ENCODE results near the gene VDAC1. TPM values are rescaled to one million over a fixed set of nuclear protein-coding genes. Genes with fewer than 3 reads are reported as not detected.

Gene VDAC1
- total RNA-seq, 1 donor from 2014 or later: 69.5 TPM

DNA sequence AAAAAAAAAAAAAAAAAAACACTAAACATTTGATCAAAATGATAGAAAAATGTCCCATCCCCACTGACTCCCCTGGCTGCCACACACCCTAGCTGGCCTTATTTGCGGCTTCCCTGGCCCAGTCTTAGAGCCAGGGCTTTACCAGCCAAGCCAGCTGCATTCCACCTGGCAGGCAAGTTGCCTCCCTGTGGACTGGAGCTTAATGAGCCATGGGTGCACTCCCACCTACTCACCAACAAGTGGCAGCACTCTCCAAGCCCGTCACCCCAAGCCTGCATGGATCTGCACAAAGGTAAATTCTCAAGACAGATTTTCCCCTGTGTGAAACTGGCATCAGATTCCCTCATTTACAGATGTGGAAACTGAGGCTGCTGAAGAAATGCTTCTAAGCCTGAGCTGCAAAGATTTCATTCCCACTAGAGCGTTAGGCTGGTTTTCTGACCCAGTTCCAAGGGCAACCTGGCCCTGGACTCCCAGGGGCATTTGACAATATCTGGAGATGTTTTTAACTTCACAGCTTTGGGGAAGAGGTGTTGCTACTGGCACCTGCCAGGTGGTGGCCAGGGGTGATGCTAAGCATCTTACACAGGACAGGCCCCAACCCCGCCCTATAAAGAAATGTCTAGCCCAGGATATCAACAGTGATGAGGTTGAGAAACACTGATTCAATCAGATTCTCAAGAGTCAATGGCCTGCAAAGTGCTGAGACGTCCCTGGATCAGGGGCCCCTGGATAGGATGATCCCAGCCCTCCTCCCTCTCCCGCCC lies 21.9 kb upstream of the VDAC1 start:
- ATAC-seq (no peak), DNase-seq (ENCODE audit: low spot score) (no peak)
- intact Hi-C loops (cut with DNase I): no loop called here

DNA sequence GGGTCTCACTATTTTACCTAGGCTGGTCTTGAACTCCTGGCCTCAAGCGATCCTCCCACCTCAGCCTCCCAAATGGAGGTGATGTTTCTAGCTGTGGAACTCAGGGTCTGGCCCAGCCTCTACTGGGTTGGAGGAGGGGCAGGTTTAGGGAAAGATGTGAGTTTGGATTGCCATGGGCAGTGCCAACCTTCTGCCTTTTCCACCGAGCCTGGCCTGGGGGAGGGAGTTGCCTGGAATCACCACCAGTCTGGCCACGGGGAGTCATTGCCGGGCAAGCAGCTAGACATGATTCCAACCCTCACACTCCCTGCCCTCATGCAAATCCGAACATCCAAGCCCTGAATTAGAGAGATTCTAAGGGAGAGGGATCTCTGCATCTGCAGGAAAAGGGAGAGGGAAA lies 21.0 kb upstream of the VDAC1 start:
- no peak for DNase-seq (ENCODE audit: low spot score)
- ATAC-seq: no peak
- intact Hi-C loops (cut with DNase I): no loop called here

DNA sequence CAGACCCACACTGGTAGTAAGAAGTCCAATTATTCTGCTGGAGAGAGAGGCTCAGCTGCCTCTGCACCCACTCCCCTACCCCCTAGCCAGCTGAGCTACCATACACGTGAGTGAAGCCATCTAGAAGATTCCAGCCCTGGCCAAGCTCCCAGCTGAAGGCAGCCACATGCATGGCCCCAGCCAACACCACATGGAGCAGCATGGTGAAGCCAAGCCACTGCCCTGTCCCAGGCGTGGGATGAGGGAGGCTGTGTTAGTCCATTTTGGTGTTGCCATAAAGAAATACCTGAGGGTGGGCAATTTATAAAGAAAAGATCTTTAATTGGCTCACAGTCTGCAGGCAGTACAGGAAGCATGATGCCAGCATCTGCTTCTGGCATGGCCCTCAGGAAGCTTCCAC lies 20.0 kb upstream of the VDAC1 start:
- DNase-seq (ENCODE audit: low spot score) (no peak), ATAC-seq (no peak)
- intact Hi-C loops (cut with DNase I): no loop called here

DNA sequence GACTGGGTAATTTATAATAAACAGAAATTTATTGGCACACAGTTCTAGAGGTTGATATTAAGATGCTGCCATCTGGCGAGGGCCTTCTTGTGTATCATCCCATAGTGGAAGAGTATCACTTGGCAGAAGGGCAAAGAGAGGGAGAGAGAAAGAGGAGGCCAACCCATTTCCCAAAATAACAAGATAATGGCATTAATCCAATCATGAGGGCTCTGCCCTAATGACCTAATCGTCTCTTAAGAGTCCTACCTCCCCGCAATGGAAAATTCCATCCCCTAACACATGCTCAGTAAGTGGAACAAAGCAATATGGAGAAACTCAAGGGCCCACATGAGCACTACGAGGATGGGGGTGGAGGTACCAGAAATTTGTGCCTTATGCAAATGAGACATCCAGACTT lies 17.6 kb upstream of the VDAC1 start:
- no peak for ATAC-seq
- no peak for DNase-seq (ENCODE audit: low spot score)
- intact Hi-C loops (cut with DNase I): no loop called here

DNA sequence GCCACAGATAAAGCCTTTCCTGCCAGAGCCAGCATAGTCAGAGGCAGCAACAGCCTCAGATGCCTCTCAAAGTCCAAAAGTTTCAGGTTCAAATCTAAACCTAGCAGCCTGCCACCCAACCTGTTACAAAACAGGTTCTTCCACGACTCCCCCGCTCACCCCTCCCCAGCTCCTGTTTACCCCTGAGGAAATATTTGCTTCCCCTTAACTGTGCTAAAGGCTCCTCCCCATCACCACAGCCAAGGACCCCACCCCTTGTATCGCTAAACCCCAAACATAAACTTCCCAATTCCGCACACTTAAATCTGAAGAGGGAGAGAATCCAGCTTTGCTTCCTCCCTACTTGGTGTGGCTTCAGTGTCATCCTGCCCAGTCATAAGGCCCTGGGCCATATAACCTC lies 15.4 kb upstream of the VDAC1 start:
- DNase-seq (ENCODE audit: low spot score) (no peak), ATAC-seq (no peak)
- intact Hi-C loops (cut with DNase I): no loop called here

DNA sequence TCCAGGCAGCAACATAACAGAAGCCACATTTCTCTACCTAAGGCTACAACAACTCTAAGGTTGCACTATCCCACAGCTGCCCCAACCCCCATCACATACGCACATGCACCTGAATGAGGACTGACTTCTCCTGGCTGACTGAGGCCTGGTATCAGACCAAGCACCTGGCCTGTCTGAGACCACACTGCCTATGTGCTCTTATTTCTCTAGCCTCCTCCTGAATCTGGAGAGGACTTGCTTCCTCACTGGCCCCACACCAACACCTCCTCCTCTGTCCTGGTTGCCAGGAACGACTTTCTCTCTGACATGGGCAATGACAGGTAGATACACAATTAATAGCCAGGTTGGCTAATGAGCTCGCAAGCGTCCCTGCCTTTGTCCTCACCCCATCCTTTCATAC lies 14.9 kb upstream of the VDAC1 start:
- intact Hi-C loops (cut with DNase I): no loop called here
- DNase-seq (ENCODE audit: low spot score): no peak
- no peak for ATAC-seq

DNA sequence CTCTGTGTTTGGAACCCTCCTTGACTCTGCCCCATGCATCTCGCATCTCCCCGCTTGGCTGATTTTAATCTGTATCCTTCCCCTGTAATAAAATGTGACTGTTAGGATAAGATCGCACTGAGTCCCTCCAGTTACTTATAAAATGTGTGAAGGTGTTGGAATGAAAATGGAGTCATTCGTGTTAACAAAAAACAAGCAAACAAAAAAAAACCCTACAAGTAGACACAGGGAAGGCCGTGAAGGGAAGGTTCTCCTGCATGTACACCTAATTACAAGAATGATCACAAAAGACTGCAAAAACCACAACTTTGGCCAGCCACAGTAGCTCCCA lies 14.2 kb upstream of the VDAC1 start:
- no peak for ATAC-seq
- no peak for DNase-seq (ENCODE audit: low spot score)
- intact Hi-C loops (cut with DNase I): no loop called here

DNA sequence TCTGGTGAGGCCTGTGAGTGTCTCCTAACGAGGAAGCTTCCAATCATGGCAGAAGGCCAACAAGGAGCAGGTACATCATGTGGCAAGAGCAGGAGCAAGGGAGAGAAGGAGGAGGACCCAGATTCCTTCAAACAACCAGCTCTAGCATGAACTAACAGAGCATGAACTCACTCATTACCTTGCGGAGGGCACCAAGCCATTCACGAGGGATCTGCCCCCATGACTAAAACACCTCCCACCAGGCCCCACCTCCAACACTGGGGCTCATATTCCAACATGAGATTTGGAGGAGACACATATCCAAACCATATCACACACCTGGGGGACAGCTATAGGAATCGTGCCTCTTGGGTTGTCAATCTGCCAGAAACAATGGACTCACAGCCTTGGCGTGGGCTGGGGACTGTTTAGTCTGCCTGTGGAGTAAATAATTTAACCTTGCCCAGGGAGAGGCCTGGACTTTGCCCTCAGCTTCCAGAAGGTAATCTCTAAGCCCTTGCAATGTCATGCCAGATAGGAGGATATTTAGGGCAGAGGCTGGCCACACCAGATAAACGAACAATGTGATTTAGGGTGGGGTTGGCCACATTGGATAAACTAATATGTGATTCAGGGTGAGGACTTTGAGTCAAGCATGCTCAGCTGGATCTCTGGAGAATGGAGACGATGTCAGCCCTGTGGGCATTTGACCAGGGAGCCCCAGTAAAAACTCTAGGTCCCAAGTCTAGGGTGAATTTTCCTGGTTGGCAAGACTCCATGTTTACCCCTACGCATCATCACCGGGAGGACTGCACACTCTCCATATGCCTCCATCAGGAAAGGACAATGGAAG lies 13.6 kb upstream of the VDAC1 start:
- DNase-seq (ENCODE audit: low spot score): no peak
- intact Hi-C loops (cut with DNase I): no loop called here

DNA sequence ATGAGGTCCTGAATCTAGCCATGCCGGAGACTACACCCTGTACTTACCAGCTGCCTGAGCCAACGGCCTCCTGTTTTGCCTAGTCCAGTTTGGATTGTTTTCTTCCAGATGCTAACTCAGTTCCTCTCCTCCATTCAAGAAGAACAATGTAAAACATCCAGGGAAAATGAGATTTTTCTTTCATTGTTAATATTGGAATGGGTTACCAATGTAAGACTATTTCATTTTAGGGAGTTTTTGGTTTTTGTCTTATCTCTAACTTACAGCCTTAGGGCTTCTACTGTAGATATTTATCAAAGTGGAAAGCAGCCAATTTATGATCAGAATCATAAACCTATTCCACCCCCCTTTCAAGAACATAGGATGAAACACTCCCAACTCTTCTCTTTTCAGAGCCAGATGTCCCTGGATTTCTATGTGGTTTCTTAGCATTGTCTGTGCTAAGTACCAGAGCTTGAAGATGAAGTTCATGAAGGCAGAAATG lies 3.5 kb upstream of the VDAC1 start:
- no peak for DNase-seq (ENCODE audit: low spot score)
- no peak for ATAC-seq
- intact Hi-C loops (cut with DNase I): no loop called here

More for the DNA sequence above, 13.6 kb upstream of the VDAC1 start:
- no peak for ATAC-seq

DNA sequence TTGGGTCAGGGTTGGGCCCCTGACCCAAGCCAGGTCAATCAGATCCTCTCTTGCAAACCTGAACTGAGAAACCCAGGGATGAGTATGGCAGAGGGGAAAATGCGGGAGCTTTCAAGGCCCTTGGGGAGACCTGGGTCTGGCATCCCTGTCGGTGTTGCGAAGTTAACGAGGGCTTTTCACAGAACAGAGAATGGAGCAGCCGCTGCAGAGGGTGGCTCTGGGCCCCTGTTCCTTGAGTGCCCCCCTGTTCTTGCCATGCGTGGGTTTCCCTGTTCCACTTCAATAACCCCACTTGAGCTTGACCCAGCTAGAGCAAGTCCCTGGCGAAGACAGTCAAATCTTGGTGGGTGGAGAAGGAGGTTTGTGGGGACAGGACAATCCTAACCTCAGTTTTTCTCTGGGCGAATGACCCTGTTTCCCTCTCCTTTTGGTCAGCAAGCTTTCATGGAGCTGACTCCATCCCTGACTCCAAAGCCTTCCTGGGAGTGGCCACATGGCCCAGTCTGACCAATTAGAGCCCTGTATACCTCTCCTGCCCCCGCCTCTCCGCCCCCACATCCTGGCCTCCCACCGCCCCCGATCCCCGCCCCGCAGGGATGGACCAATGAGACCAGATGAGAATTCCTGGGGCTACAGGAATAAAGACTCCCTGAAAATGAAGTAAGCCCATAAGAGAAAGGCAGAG lies 2.9 kb upstream of the VDAC1 start:
- no peak for DNase-seq (ENCODE audit: low spot score)

DNA sequence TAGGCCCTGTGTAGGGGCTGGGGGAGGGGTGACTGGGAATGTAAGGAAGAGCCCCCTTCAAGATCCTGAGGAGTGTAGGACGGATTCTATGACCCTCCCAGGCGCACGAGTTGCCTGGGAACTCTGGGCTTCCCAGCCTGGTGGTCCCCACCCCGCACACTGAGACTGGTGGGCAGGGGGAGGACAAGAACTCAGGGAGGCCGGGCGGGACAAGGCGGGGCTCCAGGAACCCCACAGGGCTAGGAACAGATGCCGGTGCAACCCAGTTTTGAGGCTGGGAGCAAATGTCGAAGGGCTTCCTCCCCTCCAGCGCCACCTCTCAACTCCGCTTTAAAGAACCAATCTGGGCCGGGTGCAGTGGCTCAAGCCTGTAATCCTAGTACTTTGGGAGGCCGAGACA lies 1.3 kb upstream of the VDAC1 start:
- intact Hi-C loops (cut with DNase I): no loop called here
- DNase-seq (ENCODE audit: low spot score): peak; percentile 64
- no peak for ATAC-seq

More for the DNA sequence above, 2.9 kb upstream of the VDAC1 start:
- ATAC-seq: no peak
- intact Hi-C loops (cut with DNase I): no loop called here

DNA sequence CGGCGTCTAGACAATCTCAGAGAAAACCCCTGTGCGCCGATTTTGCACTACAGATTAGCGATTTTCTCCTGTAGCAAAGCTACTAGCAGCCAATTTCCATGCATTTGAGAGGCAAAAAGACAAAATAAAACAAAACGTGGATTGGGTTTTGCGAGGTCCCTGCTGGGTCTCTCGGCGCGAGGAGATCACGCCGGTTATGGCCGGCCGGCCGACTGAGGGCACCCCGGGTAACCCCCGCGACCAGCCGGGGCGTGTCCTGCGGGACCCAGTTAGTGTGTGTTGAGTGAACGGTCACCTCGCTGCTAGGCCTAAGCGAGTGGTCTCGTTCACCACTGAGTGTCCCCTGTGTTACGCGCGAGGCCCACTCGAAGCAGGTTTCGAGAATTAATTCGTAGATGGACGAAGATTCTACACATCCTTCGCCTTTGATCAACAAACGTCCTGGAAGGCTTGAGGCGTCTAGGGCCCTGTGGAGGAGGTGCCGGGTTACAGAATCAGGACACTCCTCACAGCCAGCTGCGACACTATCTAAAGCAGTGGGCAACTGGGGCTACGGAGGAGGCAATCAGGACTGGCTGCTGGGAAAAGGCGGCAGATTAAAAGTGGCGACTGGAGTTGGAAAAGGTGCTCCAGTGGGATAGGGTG lies 764 bp upstream of the VDAC1 start:
- intact Hi-C loops (cut with DNase I): no loop called here
- DNase-seq (ENCODE audit: low spot score) (peak; percentile 72), ATAC-seq (peak; percentile 61)

DNA sequence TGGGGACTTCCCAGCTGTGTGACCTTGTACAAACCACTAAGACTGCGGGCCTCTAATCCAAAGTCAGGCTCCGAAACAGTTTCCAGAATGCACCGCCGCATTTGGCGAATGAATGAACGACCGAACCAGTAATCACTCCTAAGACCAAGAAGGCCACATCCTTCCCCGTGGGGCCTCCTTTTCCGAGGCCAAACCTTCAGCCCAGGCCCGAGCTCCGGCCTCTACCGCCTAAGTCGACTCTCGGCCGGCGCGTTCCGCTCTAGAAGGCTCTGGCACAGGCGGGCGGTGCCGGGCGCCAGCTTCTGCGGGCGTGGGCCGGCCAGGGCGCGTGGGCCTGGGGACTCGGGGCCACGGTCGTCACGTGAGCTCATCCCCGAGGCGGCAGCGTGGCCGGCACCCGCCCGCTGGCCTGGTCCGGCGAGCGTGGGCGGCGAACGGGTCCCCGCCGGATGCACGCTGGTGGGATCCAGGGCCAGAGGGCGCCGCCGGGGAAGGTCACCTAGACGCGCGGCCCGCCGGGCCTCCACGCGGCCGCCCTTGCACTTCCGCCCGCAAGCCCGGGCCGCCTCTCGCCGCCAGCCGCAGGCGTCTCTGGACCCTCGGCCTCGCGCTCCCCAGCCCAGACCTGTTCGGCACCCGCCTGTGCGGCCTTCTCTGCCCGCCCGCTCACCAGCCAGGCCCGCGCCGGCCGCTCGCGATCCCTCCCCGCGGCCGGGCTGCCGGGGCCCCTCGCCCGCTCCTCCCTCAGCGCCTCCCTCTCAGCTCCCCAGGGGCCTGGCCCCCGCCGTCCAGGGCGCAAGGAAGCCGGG lies 754 bp downstream of the VDAC1 start:
- DNase-seq (ENCODE audit: low spot score): peak; percentile 79
- ATAC-seq: peak; percentile 48
- intact Hi-C loops (cut with DNase I): no loop called here

DNA sequence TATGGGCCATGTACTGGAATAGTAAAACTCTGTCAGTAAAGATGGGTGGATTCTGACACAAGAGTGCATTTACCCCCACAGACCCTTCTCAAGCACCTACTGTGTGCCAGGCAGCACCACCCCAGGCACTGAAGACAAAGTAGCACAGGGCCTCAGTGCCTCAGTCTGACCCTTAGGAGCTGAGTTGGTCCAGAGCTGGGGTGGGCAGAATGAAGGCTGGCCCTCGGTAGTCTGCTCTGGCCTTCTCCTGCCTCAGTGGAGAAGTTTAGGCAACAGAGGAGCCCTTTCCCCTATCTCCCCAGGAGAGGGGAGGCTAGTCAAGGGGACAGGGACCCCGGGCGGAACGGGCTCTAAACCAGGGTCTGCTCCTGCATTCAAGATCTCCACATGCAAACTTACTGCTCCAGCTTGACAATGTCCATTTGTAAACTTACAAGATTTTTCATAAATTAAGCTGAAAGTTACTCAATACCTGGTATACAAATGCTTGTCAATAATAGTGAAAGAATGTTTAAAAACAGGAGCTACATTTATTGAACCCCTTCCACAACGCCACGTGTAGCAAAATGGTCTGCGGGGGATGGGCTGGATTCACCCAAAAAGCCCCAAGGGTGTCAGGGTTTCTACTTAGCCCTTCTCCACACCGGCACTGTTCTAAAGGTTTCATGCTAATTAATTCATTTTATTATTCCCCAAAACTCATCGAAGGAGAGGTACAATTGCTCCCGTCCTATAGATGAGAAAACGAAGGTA lies 1.5 kb downstream of the VDAC1 start:
- DNase-seq (ENCODE audit: low spot score): no peak
- intact Hi-C loops (cut with DNase I): no loop called here
- ATAC-seq: no peak

DNA sequence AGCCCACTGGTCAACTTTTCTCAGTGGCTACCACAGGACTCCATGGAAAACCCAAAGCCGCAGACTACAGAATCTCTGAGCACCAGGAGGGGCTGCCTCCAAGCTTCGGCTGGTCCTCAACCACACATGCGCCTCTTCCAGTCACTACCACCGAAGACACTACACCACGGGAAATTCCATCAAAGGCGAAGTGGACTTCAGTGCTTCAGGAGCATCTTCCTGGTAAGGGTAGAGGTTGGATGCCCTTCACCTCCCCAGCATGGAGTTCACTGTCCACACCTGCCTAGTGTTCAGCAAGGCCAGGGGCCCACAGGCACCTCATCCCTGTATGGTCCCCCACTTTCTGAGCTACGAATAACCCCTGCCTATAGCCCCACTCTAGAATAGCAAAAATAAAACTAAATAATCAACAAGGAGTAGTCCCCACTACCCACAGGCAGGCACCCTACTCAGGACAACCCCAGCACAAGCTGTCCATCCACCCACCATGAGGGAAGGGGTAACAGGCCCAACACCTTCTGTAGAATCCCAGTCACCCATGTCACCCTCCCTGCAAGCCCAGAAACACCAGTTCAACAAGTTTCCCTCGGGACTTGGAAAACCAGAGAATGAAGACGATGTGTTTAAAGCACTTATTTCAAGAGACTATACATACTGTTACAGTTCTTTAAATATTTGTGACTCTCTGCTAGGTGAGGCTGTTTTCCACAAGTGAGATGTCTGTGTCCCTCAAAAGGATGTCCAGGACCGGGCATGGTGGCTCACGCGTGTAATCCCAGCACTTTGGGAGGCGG lies 2.6 kb downstream of the VDAC1 start:
- intact Hi-C loops (cut with DNase I): no loop called here
- ATAC-seq: no peak
- no peak for DNase-seq (ENCODE audit: low spot score)

DNA sequence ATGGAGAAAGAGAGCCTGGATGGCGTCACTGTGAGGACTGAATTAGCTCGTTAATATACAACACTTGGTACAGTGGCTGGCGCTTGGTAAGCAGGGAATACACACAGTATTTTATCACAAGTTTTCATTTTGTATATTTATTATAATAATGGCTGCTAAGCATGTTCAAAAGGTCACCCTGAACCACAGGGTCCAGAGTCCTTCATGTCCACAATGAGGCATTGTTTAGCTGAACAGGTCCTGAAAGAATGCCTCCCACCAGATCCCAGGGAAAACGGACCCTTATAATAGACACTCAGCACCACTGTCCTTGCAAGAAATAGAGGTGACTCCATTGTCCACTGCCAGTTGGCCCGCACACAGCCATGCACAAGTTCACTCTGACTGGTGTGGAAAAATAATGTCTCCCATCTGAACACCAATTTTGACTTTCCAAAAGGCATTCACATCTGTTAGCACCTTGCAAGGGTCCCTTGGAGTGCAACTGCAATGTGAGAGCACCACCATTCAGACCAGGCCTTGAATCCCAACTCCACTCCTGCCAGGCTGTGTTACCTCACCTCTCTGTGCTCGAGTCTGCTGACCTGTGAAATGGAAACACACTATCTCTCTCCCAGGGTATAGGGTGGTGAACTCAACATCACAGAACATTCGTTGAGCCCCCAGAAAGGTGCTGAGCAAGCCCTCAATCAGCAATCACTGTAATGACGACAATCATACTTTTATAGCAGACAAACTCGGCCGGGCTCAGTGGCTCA lies 3.9 kb downstream of the VDAC1 start:
- intact Hi-C loops (cut with DNase I): no loop called here
- DNase-seq (ENCODE audit: low spot score) (no peak), ATAC-seq (no peak)

DNA sequence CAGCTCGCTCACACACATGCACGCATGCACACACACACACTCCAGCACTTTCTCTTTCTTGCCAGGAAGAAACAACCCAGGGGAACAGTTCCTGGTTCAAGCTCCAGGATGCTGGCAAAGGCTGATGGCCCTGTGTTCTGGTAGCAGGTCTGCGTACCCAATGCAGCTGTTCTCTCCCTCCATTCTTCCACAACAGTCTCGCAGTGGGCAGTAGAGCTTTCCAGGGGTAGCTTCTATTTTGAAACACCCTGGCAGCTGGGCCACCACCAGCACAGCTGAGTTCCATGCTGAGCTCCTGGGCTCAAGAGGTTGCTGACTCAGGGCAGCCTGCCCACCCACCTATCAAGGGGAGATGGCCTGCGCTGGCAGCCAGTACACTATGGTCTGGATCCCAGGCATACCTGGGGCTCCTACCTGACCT lies 4.7 kb downstream of the VDAC1 start:
- ATAC-seq: no peak
- intact Hi-C loops (cut with DNase I): no loop called here
- DNase-seq (ENCODE audit: low spot score): no peak
